Type B pancreatic cell (in vitro differentiated cells): ENCODE measurements around the gene ENSA. TPM values are rescaled to one million over a fixed set of nuclear protein-coding genes. Genes with fewer than 3 reads are reported as not detected.

Experiments used
- DNase-seq: peaks from one replicate; pipeline ENCODE4 v3.0.0; 2021; ENCODE audit warnings: mixed read lengths; ENCODE audit not compliant: unreplicated experiment; ENCODE audit errors: extremely low spot score
- H3K27ac Mint-ChIP-seq: 2 replicates; pipeline ENCODE4 v1.8.0; 2021; ENCODE audit warnings: mild to moderate bottlenecking, mixed read lengths
- H3K27me3 Mint-ChIP-seq: 2 replicates; pipeline ENCODE4 v1.8.0; 2021; ENCODE audit warnings: mixed read lengths
- H3K36me3 Mint-ChIP-seq: 2 replicates; pipeline ENCODE4 v1.8.0; 2021; ENCODE audit warnings: mixed read lengths
- H3K4me1 Mint-ChIP-seq: one replicate; pipeline ENCODE4 v1.8.0; 2021; ENCODE audit warnings: mixed read lengths; ENCODE audit not compliant: unreplicated experiment
- H3K4me3 Mint-ChIP-seq: 2 replicates; pipeline ENCODE4 v1.8.0; 2021; ENCODE audit warnings: mild to moderate bottlenecking, mixed read lengths
- H3K9me3 Mint-ChIP-seq: 2 replicates; pipeline ENCODE4 v1.8.0; 2021; ENCODE audit warnings: mixed read lengths
- long read RNA-seq: library from polyadenylated mRNA; unstranded; transcript quantifications from one replicate; pipeline ENCODE4 v2.0.0, GENCODE V29; 2020
- total RNA-seq: library from RNA; stranded (reverse); gene quantifications from 2 replicates; pipeline ENCODE4 v1.2.1, GENCODE V29; 2021; ENCODE audit warnings: low replicate concordance
- TF ChIP-seq, protein P1 (sequence below): fragments of 200-600 bp; sonication (generic); conservative IDR thresholded peaks from 2 replicates; pipeline ENCODE4 v1.5.0; 2021; ENCODE audit warnings: antibody characterized with exemption, mild to moderate bottlenecking

ENSA gene, protein sequence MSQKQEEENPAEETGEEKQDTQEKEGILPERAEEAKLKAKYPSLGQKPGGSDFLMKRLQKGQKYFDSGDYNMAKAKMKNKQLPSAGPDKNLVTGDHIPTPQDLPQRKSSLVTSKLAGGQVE
- total RNA-seq, result 153 and 185 TPM in 2 replicates
- long read RNA-seq, transcript ENSA-201 (3 exons, 2,818 nt), result major isoform, 69 of 125 reads
- long read RNA-seq, transcript ENSA-208 (4 exons, 2,085 nt), result minor isoform, 34 of 125 reads
- long read RNA-seq, partial matches to known transcripts, result 2 of 125 reads
- long read RNA-seq, other reads (novel, unspliced or antisense), result 13 of 125 reads

DNA sequence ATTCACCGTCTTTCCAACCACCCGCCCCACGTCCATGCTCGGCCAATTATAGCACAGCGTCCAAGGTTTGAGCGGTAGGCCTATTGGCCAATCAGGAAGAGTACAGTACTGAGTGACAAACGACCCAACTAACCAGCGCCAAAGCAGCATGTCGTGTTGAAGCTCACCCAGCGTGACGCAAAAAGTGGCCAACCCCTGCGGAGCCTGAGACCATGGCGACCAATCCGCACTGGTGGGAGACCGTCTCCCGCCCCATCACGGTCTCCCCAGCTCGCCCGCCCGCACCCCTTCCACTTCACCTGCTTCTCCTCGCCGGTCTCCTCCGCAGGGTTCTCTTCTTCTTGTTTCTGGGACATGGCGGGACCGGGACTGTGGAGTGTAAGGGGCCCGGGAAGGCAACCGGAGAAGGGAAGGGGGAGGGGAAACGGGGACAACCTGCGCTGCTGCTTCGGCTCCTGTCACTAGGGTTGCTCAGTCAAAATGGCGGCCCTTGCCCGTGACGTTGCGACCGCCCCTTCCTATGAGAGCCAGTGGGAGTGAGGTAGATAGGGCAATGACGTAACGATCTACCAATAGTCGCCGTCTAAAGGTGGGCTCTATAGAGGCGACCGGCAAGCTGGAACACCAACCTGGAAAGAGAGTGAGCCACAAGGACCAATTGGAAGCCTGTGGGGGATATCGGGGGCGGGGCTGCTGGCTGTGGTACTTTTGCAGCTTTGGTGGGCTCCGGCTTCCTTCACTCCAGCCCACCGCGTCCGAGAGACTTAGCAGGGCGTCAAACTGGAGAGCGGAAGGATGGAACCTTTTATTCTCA lies at the start of gene ENSA:
TSS of gene ENSA (minus strand) at position 498 of the 814 bp plus-strand sequence. CDS start at position 356, 142 bp downstream.
- peak; percentile 95 for DNase-seq
- no peak within 1 kb of the TSS for H3K4me3 Mint-ChIP-seq
- H3K4me1 Mint-ChIP-seq, result peaks cover 17% of the 10 kb centered on the region
- no peaks in the 10 kb centered on the region for H3K27me3 Mint-ChIP-seq
- no peak within 1 kb of the TSS for H3K27ac Mint-ChIP-seq
- no peaks in the 10 kb centered on the region for H3K9me3 Mint-ChIP-seq
- peaks cover 25% of the 10 kb centered on the region for H3K36me3 Mint-ChIP-seq
- TF ChIP-seq, protein P1, sequence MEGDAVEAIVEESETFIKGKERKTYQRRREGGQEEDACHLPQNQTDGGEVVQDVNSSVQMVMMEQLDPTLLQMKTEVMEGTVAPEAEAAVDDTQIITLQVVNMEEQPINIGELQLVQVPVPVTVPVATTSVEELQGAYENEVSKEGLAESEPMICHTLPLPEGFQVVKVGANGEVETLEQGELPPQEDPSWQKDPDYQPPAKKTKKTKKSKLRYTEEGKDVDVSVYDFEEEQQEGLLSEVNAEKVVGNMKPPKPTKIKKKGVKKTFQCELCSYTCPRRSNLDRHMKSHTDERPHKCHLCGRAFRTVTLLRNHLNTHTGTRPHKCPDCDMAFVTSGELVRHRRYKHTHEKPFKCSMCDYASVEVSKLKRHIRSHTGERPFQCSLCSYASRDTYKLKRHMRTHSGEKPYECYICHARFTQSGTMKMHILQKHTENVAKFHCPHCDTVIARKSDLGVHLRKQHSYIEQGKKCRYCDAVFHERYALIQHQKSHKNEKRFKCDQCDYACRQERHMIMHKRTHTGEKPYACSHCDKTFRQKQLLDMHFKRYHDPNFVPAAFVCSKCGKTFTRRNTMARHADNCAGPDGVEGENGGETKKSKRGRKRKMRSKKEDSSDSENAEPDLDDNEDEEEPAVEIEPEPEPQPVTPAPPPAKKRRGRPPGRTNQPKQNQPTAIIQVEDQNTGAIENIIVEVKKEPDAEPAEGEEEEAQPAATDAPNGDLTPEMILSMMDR, result no peak

DNA sequence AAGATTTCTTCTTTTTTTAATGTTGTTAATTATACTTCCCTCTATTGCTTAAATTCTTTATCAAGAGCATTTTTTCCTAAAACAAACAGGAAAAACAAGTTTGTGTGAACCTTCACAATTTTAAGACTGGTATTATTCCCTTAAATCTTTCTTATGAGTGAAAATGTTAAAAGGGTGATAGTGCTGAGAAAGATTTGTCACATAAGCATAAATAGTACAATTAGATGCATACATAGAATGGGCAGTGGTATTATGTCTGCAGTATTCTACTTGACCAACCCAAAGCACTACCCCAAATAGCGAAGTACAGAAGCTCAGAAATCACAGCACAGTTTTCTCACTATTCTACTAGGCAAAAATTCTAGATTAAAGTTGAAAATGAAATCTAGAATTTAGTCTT lies 49.6 kb upstream of the ENSA start:
- Mint-ChIP-seq H3K4me3 (no peak overlapping the region), H3K9me3 (no peaks in the 10 kb centered on the region), H3K27ac (no peak overlapping the region), H3K27me3 (no peaks in the 10 kb centered on the region), H3K36me3 (peaks cover 20% of the 10 kb centered on the region), H3K4me1 (peaks cover 4% of the 10 kb centered on the region)
- TF ChIP-seq, protein P1, result no peak
- no peak for DNase-seq

DNA sequence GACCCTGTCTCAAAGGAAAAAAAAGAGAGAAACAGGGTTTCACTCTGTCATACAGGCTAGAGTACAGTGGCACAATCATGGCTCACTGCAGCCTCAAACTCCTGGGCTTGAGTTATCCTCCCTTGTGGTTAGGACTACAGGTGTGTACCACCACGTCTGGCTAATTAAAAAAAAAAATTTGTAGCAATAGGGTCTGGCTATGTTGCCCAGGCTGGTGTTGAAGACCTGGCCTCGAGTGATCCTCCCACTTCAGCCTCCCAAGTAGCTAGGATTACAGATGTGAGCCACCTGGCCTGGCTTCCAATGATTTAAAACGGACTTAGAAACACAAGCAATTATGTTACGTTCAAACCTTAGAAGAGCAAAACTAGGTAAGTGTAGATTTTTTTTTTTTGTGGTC lies 45.5 kb upstream of the ENSA start:
- H3K9me3 Mint-ChIP-seq, result no peaks in the 10 kb centered on the region
- peaks cover 4% of the 10 kb centered on the region for H3K4me1 Mint-ChIP-seq
- no peaks in the 10 kb centered on the region for H3K27me3 Mint-ChIP-seq
- DNase-seq, result no peak
- TF ChIP-seq, protein P1, result no peak
- no peak overlapping the region for H3K4me3 Mint-ChIP-seq
- no peak overlapping the region for H3K27ac Mint-ChIP-seq
- peaks cover 16% of the 10 kb centered on the region for H3K36me3 Mint-ChIP-seq

DNA sequence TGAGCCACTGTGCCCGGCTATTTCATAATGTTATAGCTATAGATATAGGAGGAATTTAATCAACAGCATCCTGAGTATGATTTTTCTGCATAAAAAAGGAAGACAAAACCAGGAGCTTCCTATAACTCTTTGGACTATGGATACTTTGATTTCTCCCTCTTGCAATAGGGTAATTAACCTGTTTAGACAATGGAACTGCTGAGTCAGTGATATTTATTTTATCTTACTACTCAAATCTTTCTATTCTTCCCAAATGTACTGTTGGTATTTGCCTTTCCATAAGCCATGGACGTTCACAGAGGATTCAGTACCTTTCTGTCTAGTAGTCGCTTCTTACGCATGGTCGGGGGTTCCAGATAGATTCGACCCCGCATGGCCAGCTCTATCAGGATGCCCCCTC lies 33.9 kb upstream of the ENSA start:
- no peak for DNase-seq
- no peak overlapping the region for H3K27ac Mint-ChIP-seq
- TF ChIP-seq, protein P1, result no peak
- no peak overlapping the region for H3K4me3 Mint-ChIP-seq
- H3K4me1 Mint-ChIP-seq, result peaks cover 5% of the 10 kb centered on the region
- no peaks in the 10 kb centered on the region for H3K9me3 Mint-ChIP-seq
- H3K36me3 Mint-ChIP-seq, result peaks cover 36% of the 10 kb centered on the region
- H3K27me3 Mint-ChIP-seq, result no peaks in the 10 kb centered on the region

DNA sequence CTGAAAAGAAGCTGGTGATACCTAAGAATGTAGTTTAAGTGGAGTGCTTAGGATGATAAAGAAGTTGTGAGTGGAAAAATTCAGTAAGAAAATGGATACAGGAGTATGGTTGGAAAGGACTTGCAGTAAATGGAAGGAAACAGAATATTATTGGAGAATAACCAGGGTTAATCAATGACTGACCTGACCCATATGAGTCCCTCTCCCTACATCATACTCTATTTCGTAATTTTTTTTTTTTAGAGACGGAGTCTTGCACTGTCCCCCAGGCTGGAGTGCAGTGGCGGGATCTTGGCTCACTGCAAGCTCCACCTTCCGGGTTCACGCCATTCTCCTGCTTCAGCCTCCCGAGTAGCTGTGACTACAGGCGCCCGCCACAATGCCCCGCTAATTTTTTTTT lies 33.4 kb upstream of the ENSA start:
- no peaks in the 10 kb centered on the region for H3K27me3 Mint-ChIP-seq
- no peaks in the 10 kb centered on the region for H3K9me3 Mint-ChIP-seq
- peaks cover 34% of the 10 kb centered on the region for H3K36me3 Mint-ChIP-seq
- no peak overlapping the region for H3K4me3 Mint-ChIP-seq
- H3K27ac Mint-ChIP-seq, result no peak overlapping the region
- peaks cover 2% of the 10 kb centered on the region for H3K4me1 Mint-ChIP-seq
- TF ChIP-seq, protein P1, result no peak
- no peak for DNase-seq
